PFSK-1 (cell line): ENCODE results near the gene ARL3.

ENCODE experiments used
- FOXP2 ChIP-seq: optimal IDR thresholded peaks from 2 replicates; pipeline ENCODE3; 2011; ENCODE audit warnings: borderline replicate concordance, control low read depth, inconsistent platforms; ENCODE audit not compliant: insufficient read depth; ENCODE audit errors: extremely low read length, extremely low read depth
- POLR2AphosphoS5 ChIP-seq: IDR thresholded peaks from 2 replicates; pipeline ENCODE4 v1.6.1; 2012; ENCODE audit warnings: low read depth, mild to moderate bottlenecking, control low read depth, low read length, moderate library complexity
- SIN3A ChIP-seq: IDR thresholded peaks from 2 replicates; pipeline ENCODE4 v1.6.1; 2012; ENCODE audit warnings: mild to moderate bottlenecking, low read length, moderate library complexity, borderline replicate concordance; ENCODE audit not compliant: insufficient read depth
- TAF1 ChIP-seq: IDR thresholded peaks from 2 replicates; pipeline ENCODE4 v1.6.1; 2012; ENCODE audit warnings: low read length, control low read depth, borderline replicate concordance; ENCODE audit not compliant: insufficient read depth
- TF ChIP-seq, protein P1 (sequence below), 2 experiments: IDR thresholded peaks; 2 replicates each; pipeline versions ENCODE4 v1.6.1 to v1.8.0; 2011 to 2012; ENCODE audit warnings: low read depth in 2 of 2, low read length in 2 of 2, control low read depth in 1 of 2, inconsistent platforms in 1 of 2, mild to moderate bottlenecking in 1 of 2, moderate library complexity in 1 of 2; ENCODE audit not compliant: insufficient read depth in 1 of 2

Gene ARL3

DNA sequence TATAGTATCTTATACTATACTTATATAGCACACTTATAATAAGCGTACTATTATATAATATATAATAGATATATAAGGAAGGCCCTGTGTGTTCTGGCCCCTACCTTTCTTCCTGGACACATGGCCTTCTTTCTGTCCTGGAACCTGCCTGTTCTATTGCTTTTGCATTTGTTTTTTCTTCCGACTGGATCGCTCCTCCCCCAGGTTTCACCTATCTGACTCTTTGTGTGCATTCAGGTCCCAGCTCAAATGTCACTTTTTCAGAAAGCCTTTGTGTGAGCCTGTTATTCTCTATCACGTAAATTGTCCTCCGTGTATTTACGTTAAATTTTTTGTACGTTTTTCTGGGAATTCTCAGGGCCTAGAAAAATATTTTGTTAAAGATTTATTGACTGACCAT lies 72.8 kb downstream of the ARL3 start:
- TF ChIP-seq, protein P1, sequence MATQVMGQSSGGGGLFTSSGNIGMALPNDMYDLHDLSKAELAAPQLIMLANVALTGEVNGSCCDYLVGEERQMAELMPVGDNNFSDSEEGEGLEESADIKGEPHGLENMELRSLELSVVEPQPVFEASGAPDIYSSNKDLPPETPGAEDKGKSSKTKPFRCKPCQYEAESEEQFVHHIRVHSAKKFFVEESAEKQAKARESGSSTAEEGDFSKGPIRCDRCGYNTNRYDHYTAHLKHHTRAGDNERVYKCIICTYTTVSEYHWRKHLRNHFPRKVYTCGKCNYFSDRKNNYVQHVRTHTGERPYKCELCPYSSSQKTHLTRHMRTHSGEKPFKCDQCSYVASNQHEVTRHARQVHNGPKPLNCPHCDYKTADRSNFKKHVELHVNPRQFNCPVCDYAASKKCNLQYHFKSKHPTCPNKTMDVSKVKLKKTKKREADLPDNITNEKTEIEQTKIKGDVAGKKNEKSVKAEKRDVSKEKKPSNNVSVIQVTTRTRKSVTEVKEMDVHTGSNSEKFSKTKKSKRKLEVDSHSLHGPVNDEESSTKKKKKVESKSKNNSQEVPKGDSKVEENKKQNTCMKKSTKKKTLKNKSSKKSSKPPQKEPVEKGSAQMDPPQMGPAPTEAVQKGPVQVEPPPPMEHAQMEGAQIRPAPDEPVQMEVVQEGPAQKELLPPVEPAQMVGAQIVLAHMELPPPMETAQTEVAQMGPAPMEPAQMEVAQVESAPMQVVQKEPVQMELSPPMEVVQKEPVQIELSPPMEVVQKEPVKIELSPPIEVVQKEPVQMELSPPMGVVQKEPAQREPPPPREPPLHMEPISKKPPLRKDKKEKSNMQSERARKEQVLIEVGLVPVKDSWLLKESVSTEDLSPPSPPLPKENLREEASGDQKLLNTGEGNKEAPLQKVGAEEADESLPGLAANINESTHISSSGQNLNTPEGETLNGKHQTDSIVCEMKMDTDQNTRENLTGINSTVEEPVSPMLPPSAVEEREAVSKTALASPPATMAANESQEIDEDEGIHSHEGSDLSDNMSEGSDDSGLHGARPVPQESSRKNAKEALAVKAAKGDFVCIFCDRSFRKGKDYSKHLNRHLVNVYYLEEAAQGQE (IDR thresholded peaks at IDR 0.05; ENCODE audit: insufficient read depth in 1 of 2, low read depth in 2 of 2, low read length in 2 of 2): no peak
- TF ChIP-seq FOXP2 (no peak), SIN3A (no peak), POLR2AphosphoS5 (no peak), TAF1 (no peak)

DNA sequence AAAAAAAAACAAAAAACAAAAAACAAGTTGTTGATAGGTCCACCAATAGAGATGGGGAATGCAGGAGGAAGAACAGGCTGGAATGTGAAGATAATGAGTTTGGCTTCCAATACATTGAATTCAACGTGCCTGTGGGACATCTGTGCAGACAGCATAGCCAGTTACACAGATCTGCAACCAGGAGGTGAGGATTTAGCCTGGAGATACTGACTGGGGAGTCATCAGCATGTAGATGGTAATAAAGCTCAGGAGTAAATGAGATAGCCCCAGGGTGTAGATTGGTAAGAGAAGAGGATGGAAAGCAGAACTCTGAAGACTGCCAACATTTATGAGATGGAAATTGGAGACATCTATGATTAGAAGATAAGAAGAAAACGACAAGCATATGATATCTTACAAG lies 74.7 kb downstream of the ARL3 start:
- TF ChIP-seq, protein P1 (IDR thresholded peaks at IDR 0.05; ENCODE audit: insufficient read depth in 1 of 2, low read depth in 2 of 2, low read length in 2 of 2): no peak
- no peak for TF ChIP-seq TAF1
- no peak for TF ChIP-seq POLR2AphosphoS5
- no peak for TF ChIP-seq SIN3A
- TF ChIP-seq FOXP2: no peak

DNA sequence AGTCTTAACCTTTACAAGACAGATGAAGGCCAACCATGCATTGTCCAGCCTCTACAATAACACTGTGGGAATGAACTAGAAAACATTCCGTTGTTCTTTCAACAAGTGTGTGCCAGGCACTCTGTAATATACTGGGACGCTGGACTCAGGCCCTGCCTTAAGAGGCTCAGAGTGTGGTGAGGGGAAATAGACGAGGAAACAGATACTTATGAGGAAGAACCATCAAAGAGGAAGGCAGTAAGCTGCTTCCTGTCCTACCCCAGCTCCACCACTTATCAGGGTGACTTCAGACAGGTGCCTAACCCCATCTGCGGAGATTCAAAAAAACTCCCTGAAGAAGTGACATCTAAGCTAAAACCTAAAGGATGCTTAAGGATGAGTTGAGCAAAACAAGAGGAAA lies 78.8 kb downstream of the ARL3 start:
- TF ChIP-seq TAF1: no peak
- TF ChIP-seq FOXP2: no peak
- no peak for TF ChIP-seq SIN3A
- no peak for TF ChIP-seq POLR2AphosphoS5
- TF ChIP-seq, protein P1 (IDR thresholded peaks at IDR 0.05; ENCODE audit: insufficient read depth in 1 of 2, low read depth in 2 of 2, low read length in 2 of 2): no peak

DNA sequence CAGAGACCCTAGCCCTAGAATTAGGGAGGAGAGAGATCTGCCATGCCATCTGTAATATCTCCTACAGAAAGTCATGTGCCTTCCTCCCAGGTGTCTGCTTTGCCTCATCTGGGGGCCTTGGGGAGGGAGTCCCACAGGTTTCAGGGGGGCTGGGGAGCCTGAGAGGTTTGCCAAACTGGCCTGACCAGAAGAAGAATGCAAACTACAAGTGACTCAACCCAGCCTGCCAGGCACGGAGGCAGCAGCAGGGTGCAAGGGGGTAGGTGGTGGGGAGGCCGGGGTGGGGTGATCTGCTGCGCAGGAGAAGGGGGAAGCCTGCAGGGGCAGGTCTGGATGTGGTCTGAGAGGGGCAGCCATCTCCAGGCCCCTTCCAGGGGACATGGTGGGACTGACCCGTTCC lies 79.5 kb downstream of the ARL3 start:
- TF ChIP-seq SIN3A (no peak), FOXP2 (no peak), POLR2AphosphoS5 (no peak), TAF1 (no peak)
- TF ChIP-seq, protein P1 (IDR thresholded peaks at IDR 0.05; ENCODE audit: insufficient read depth in 1 of 2, low read depth in 2 of 2, low read length in 2 of 2): no peak

DNA sequence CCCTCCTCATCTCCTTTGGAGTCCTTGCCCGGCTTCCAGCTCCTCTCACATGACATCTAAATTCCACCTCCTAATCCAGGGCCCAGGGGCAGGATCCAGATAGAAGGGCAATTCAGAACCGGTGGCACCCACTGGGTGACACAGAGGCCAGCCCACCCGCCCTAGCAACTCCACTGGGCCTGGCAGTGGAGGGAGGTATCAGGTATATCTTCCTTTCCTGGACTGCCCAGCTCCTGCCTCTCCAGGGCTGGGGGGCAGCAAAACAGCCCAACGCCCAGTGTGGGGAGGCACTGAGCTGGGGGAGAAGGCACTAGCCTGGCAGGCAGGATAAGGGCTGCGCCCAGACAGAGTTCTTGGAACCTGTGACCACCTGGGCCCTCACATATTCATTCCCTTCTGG lies 80.3 kb downstream of the ARL3 start:
- TF ChIP-seq TAF1: no peak
- TF ChIP-seq POLR2AphosphoS5: no peak
- no peak for TF ChIP-seq SIN3A
- TF ChIP-seq, protein P1 (IDR thresholded peaks at IDR 0.05; ENCODE audit: insufficient read depth in 1 of 2, low read depth in 2 of 2, low read length in 2 of 2): no peak
- TF ChIP-seq FOXP2: no peak
